ENCODE measurements around the gene IPO5. TPM values are rescaled to one million over a fixed set of nuclear protein-coding genes. Genes with fewer than 3 reads are reported as not detected.

IPO5 gene
- 326 and 342 TPM in 2 replicates for total RNA-seq (2021)
- long read RNA-seq, transcript IPO5-222 (26 exons, 3,419 nt) = major isoform, 1,115 of 1,378 reads
- long read RNA-seq, partial matches to known transcripts = 207 of 1,378 reads
- long read RNA-seq, other reads (novel, unspliced or antisense) = 52 of 1,378 reads

- no peak within 1 kb of the TSS for H2BK20ac ChIP-seq (ENCODE audit: low read depth, low read length, poor library complexity, severe bottlenecking)
- no peaks in the 10 kb centered on the region for H3K79me2 ChIP-seq (ENCODE audit: insufficient read depth, low read length)
- H4K91ac ChIP-seq (ENCODE audit: insufficient read length, low read depth, low read length) = no peak within 1 kb of the TSS
- H3K27ac ChIP-seq (ENCODE audit: insufficient read length, low read depth, low read length) = no peak within 1 kb of the TSS
- no peak within 1 kb of the TSS for H2BK15ac ChIP-seq (ENCODE audit: low read depth, low read length)
- peak within 1 kb of the TSS in 1 of 3 experiments; percentile 94; a peak in 2 of 7 replicates for H3K27ac Mint-ChIP-seq
- no peaks in the 10 kb centered on the region for H3K4me1 Mint-ChIP-seq
- H3K9ac ChIP-seq (ENCODE audit: extremely low read depth, insufficient read length, low read length) = no peak within 1 kb of the TSS
- H4K5ac ChIP-seq (ENCODE audit: insufficient read length, low read depth, low read length) = no peak within 1 kb of the TSS
- H3T11ph ChIP-seq (ENCODE audit: low read length) = no peak within 1 kb of the TSS
- no peak within 1 kb of the TSS for H4K8ac ChIP-seq (replicated peaks; ENCODE audit: insufficient read length, low read depth, low read length)
- no peaks in the 10 kb centered on the region for H3K79me1 ChIP-seq (ENCODE audit: insufficient read depth, low read depth, low read length, poor library complexity, severe bottlenecking)
- H2AFZ ChIP-seq (ENCODE audit: low read length) = no peak within 1 kb of the TSS
- no peak for DNase-seq
- no peak within 1 kb of the TSS for H3K56ac ChIP-seq (ENCODE audit: insufficient read length, low read depth, low read length)
- no peak within 1 kb of the TSS for H3K23ac ChIP-seq (ENCODE audit: insufficient read length, low read depth, low read length)
- H3K18ac ChIP-seq (ENCODE audit: insufficient read length, low read depth, low read length) = no peak within 1 kb of the TSS
- peaks cover 4% of the 10 kb centered on the region in 3 experiments; a peak in 6 of 7 replicates for H3K36me3 Mint-ChIP-seq (ENCODE audit: insufficient read depth in 1 of 3, low read depth in 3 of 3)
- no peak within 1 kb of the TSS for H2BK5ac ChIP-seq (ENCODE audit: insufficient read length, low read length)
- no peak within 1 kb of the TSS for H3K14ac ChIP-seq (ENCODE audit: insufficient read depth, low read length)
- no peak within 1 kb of the TSS for H2BK120ac ChIP-seq (ENCODE audit: low read depth, low read length, poor library complexity, severe bottlenecking)
- H3K27me3 Mint-ChIP-seq (ENCODE audit: low read depth) = no peaks in the 10 kb centered on the region
- H3K9me3 ChIP-seq (ENCODE audit: control insufficient read depth, low read depth, low read length) = no peaks in the 10 kb centered on the region
- no peak within 1 kb of the TSS for H3K4me2 ChIP-seq (ENCODE audit: insufficient read depth, insufficient read length, low read length)
- no peaks in the 10 kb centered on the region for H4K20me1 ChIP-seq (ENCODE audit: control insufficient read depth, insufficient read depth, insufficient read length)
- H3K23me2 ChIP-seq (ENCODE audit: insufficient read length, low read depth, low read length, poor library complexity, severe bottlenecking) = no peaks in the 10 kb centered on the region
- peaks cover 4% of the 10 kb centered on the region in 2 experiments; a peak in 4 of 5 replicates for H3K9me3 Mint-ChIP-seq
- no peaks in the 10 kb centered on the region for H3K4me1 ChIP-seq (ENCODE audit: insufficient read depth, low read length)
- no peak for TF ChIP-seq CTCF (conservative IDR thresholded peaks at IDR 0.05)
- H3K4me3 Mint-ChIP-seq = no peak within 1 kb of the TSS
- H3K4ac ChIP-seq (ENCODE audit: low read depth, low read length) = no peak within 1 kb of the TSS
- no peak within 1 kb of the TSS for H2AK5ac ChIP-seq (ENCODE audit: insufficient read length, low read length)
- no peaks in the 10 kb centered on the region for H3K27me3 ChIP-seq (ENCODE audit: insufficient read depth, low read length)
- no CpG with 5 or more reads among the region's 10 CpGs for WGBS (ENCODE audit: extremely low coverage, insufficient read length, low lambda C conversion rate)
- H2BK12ac ChIP-seq (ENCODE audit: insufficient read length, low read depth, low read length) = no peak within 1 kb of the TSS
Observed at GRCh38 chr13:97953376-97953970, at the start of gene IPO5. Gene IPO5, plus strand, starts transcription at chr13:97953675. Its CDS starts 23,022 bp downstream, at chr13:97976697.

All from H9 (cell line).